NCI-H1417 (cell line): ENCODE results near the gene CCDC86.
A peak's percentile ranks its signal among the peaks of the same experiment; 100 is the strongest.

Experiments
- DNase-seq, 3 experiments: peaks; one replicate each; lab custom pipeline; 2025; lab: John Stamatoyannopoulos, UW

CCDC86 gene

DNA sequence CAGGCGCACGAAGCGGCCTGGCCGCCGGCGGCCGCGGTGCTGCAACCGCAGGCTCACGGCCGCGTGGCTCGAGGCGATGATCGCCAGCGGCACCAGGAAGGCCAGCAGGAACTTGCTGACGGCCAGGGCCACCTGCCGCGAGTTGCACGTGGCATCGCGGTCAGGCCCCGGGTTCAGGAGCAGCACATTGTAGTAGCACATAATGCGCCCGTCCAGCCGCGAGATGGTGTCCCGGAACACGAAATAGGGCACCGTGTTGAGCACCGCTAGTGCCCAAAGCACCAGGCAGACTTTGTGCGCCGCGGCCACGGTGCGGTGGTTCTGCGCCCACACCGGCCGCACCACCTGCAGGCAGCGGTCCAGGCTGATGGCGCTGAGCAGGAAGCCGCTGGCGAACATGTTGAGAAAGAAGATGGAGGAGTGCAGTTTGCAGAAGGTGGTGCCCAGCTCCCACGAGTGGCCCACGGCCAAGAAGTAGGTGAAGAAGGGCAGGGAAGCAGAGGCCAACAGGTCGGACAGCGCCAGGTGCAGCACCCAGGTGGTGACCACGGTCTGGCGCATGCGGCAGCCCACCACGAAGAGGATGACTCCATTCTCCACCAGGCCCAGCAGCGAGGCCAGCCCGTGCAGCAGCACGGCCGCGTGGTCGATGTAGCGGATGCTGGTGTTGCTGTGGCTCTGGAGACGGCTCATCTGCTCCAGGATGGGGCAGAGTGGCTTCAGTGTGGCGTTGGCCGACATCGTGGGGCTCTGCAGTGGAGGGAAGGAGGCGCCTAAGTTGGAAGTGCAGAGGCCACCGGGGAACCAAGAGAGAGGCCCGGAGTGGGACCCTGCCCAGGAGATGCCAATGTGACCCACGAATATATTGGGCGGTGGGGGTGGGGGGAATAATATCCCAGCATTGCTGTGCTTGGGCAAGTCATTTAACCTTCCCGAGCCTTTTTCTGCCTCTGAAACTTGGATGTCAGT is 11.4 kb downstream of the CCDC86 start:
- DNase-seq = no peak

- no peak for DNase-seq
These were observed 12.4 kb downstream of the CCDC86 start for GRCh38 chr11:60854140-60854846.

GRCh38 chr11:60854847-60855725 is 13.2 kb downstream of the CCDC86 start:
- no peak for DNase-seq

- peak in 1 of 3 experiments; percentile 13 for DNase-seq
These were observed 14.1 kb downstream of the CCDC86 start, which contains the start of gene PTGDR2 for GRCh38 chr11:60855726-60856633. PTGDR2 (minus strand) TSS chr11:60855950; CDS start chr11:60853722, 2,228 bp downstream.

GRCh38 chr11:60857378-60858232 is 15.7 kb downstream of the CCDC86 start:
- no peak for DNase-seq

DNA sequence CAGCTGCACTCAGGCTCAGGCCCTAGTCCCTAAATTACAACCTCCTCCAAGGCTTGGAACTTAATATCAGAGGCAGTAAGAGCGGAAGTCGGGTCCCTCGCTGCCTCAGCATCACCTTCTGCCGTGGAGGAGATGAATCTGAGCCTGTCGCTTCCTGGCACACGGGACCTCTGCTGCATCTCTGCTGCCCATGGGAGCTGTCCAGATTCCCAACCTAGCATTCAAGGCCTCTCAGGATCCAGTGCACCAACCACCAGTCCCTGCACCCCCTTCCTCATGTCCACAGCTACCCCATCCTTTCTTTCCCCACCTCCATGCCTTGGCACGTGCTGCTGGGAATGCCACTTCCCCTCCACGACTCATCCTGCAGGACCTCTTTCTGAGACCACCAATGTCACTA is 16.3 kb downstream of the CCDC86 start:
- DNase-seq = no peak

DNA sequence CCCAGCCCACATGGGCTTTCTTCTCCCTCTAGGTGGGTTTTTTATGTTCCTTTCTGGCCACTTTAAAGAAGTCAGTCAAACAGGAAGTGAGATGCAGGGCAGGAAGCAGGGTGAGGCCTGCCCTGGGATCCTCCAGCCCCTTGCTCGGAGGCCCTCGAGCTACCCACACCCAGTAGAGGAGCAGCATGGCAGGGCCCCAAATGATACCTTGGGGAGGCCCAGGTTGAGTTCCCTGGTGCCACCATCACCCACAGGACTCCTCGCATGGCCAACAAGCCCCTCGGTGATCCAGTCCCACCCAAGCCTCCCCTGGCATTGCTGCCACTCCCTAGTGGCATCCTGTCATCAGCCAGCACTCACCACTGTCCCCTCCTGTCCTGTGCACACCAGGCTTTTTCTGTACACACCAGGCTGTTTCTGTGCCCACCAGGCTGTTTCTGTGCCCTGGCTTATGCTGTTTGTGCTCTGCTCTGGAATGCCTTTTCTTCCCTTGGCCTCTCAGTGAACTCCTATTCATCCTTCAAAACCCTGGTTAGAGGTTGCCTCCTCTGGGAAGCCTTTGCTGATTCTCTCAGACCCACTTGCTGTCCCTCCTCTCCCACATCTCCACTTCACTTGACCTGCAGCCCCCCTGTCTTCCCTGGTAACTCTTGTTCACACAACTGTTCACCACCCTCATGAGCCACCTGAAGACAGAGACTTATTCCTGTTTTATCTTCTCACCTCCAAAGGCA is 17.0 kb downstream of the CCDC86 start:
- DNase-seq = no peak

GRCh38 chr11:60859616-60860250 is 17.8 kb downstream of the CCDC86 start:
- DNase-seq = no peak

DNA sequence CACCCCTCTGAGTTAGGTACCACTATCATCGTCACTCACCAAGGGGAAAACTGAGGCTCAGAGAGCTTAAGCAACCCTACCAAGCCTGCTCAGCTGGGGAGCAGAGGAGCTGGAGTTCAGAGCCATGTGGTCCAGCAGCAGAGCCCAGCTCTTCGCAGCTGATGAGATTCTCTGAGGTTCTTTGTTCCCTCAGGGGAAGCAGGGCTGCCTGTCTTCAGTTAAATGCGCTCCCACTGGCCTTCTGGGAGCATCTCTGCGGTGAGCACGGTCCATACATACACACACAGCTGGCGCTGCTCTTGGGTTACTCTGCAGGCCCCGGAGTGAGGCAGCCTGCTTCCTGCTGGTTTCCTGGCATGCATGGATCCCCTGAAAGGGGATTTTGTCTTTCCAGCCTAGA is 19.0 kb downstream of the CCDC86 start:
- DNase-seq = peak in 1 of 3 experiments; percentile 12

DNA sequence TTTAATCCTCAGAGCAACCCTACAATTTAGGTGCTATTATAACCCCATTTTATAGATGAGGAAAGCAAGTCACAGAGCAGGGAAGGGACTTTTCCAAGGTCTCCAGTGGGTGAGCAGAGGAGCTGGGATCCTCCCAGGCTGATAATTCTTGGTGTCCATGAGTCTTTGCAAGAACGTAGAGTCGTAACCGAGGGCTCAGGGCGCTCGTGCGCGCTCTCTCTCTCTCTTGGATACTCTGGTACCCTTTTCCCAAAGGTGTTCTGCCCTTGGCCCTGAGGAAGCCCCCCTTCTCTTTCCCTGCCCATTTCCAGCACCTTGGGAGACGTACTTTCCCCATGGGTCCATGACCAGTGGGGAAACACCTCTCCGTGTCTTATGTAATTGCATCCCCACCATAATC is 20.3 kb downstream of the CCDC86 start:
- no peak for DNase-seq

DNA sequence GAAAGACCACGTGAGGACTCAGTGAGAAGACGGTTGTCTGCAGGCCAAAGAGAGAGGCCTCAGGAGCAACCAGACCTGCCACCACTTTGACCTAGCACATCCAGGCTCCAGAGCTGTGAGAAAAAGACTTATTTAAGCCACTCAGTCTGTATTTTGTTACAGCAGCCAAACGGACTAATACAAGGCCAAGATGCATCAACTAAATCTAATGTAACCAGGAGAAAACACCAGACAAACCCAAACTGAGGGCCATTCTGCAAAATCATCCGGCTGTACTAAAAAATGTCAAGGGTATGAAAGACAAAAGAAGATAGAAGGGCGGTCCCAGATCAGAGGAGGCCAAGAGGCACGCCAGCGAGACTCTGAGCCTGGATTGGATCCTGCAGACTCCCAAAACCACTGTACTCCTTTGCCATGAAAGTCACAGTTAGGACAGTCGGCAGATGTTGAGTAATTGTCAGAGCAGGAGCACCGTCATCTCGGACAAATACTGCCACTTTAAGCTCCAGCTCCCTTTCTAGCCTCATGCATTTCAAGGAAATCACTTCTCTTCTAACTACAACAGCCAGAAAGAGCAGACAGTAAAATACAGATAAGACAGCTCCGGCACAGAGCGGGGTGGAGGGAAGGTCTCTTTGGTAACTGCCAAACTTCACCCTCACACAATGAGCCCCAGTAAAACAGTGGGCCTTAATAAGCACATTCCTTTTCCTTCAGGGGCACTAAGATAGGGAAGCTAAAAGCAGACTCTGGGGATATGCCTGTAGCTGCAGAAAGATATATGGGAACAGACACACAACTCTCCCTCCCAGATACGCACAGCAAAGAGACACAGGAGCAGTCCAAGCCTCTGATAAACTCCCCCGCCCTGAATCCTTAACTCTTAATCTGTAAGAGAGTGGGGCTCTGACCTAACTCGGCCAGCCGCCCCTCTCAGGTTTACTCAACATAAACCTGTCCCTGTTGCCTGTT is 21.9 kb downstream of the CCDC86 start:
- no peak for DNase-seq

- DNase-seq = no peak
These were observed 23.1 kb downstream of the CCDC86 start for GRCh38 chr11:60864856-60865513.

DNA sequence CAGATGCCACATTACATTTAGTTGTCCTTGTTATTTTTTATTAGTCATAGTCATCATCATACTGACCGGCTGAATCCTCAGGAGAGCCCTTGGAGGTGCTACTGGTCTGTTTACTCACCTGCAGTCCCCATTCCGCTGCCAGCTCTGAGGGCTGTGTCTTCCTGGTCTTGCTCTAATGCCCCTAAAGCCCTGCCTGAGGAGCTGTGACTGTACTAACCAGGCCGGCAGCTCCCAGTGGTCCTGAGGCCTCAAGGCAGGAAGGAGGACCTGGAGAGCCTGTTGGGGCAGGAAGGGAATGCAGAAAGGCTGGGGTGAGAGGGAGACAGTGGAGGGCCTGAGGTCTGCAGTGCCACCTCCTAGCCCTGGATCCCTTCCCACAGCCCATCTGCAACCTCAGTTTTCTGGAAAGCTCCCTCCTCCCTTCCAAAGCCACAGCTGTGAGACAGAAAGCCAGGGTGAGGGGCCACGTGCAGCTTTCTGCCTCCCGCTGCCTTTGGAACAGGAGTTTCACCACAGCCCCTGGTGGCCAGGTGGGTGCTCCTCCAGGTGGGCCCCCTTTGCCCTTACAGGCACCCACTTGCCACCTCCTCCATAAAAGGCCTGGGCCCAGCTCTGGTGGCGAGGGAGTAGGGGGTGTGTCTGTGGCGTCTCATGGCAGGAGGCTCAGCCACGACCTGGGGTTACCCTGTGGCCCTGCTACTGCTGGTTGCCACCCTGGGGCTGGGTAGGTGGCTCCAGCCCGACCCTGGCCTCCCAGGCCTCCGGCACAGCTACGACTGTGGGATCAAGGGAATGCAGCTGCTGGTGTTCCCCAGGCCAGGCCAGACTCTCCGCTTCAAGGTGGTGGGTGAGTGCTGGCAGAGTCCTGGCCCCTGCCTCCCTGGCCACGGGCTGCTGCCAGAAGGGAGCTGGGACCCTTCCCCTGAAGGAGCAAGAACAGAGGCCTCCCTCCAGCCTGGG is 25.3 kb downstream of the CCDC86 start, which contains the start of gene ZP1:
Gene ZP1 (plus strand): TSS at position 632 of the 960 bp plus-strand sequence. CDS start 20 bp downstream, at position 652.
- DNase-seq = peak; percentile 18 to 81 (median 39)

DNA sequence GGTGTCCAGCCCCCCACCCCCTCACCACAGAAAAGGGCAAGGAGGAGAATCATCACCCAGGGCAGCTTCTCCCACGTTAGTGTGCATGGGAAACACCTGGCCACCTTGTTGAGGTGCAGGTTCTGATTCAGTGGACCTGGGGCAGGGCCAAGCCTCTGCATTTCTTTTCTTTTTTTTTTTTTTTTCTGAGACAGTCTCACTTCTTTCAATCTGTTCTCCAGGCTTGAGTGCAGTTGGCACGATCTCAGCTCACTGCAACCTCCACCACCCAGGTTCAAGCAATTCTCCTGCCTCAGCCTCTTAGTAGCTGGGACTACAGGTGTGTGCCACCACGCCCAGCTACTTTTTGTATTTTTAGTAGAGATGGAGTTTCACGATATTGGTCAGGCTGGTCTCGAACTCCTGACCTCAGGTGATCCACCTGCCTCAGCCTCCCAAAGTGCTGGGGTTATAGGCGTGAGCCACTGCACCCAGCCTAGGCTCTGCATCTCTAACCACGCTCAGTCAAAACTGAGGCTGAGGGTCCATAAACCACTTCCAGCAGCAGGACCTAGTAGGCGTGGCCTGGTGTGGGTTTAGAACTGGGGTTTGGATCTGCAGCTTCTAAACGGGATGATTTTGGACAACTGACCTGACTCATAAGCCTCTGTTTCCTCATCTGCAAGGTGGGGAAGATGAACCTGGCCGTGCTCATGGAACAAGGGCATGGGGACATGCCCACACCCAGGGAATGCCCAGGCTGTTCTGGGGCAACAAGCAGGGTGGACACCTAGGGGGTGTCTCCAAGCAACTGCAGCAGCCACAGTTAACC is 26.2 kb downstream of the CCDC86 start:
- DNase-seq = no peak
